Activated naive CD8-positive, alpha-beta T cell treated with anti-CD3 and anti-CD28 coated beads for 36 hours (primary cell): ENCODE data around the gene SUCLA2. TPM values are rescaled to one million over a fixed set of nuclear protein-coding genes. Genes with fewer than 3 reads are reported as not detected.

Experiments used
- DNase-seq: peaks from one replicate; pipeline ENCODE4 v3.0.0; 2021
- H3K27ac Mint-ChIP-seq: one replicate; pipeline ENCODE4 v1.8.0; 2022; ENCODE audit warnings: mild to moderate bottlenecking, moderate library complexity, mixed read lengths
- H3K27me3 Mint-ChIP-seq: one replicate; pipeline ENCODE4 v1.8.0; 2022; ENCODE audit warnings: mild to moderate bottlenecking, mixed read lengths
- H3K36me3 Mint-ChIP-seq: one replicate; pipeline ENCODE4 v1.8.0; 2021; ENCODE audit warnings: mild to moderate bottlenecking, mixed read lengths
- H3K4me1 Mint-ChIP-seq: one replicate; pipeline ENCODE4 v1.8.0; 2021; ENCODE audit warnings: mixed read lengths
- H3K4me3 Mint-ChIP-seq: one replicate; pipeline ENCODE4 v1.8.0; 2022; ENCODE audit warnings: mild to moderate bottlenecking, moderate library complexity, mixed read lengths
- H3K9me3 Mint-ChIP-seq: one replicate; pipeline ENCODE4 v1.8.0; 2022; ENCODE audit warnings: mixed read lengths
- total RNA-seq, 2 experiments: library from RNA; stranded (reverse); gene quantifications; one replicate each; pipeline ENCODE4 v1.2.3, GENCODE V29; 2021

SUCLA2 gene
- total RNA-seq, 2 experiments from 2014 or later = 51.1 to 51.7 TPM

DNA sequence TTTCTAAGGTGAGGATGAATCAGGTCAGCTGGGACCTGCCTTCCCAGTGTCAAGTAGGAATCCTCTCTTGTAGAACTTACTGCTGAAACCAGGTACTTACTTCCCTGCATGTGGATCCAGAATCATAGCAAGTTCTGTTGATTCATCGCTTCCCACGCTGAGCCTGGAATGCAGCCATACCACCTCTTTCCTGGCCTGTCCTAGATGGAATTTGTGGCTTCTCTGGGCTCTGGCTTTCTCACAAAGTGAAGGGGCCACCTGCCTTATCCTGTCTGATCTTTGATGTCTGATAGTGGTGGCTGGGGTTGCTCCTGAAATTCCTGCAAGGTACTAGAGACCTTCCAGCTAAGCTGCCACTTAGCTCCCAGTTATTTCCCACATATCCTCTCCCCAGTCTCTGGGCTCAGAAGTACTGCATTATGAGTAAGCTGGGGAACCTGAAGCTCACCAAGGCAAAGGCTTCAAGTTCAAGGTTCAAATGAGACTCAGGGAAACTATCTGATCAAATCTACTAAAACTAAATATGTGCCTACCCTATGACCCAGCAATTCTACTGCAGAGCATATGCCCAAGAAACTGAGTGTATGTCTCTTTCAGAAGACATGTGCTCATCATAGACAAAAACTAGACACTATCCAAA is 103.5 kb downstream of the SUCLA2 start:
- peaks cover 13% of the 10 kb centered on the region for H3K36me3 Mint-ChIP-seq
- DNase-seq = no peak
- H3K27ac Mint-ChIP-seq = no peak overlapping the region
- no peak overlapping the region for H3K4me3 Mint-ChIP-seq
- no peaks in the 10 kb centered on the region for H3K27me3 Mint-ChIP-seq
- no peaks in the 10 kb centered on the region for H3K4me1 Mint-ChIP-seq
- no peaks in the 10 kb centered on the region for H3K9me3 Mint-ChIP-seq

- no peak overlapping the region for H3K27ac Mint-ChIP-seq
- no peaks in the 10 kb centered on the region for H3K27me3 Mint-ChIP-seq
- H3K4me1 Mint-ChIP-seq = no peaks in the 10 kb centered on the region
- no peak for DNase-seq
- no peak overlapping the region for H3K4me3 Mint-ChIP-seq
- no peaks in the 10 kb centered on the region for H3K9me3 Mint-ChIP-seq
- peaks cover 13% of the 10 kb centered on the region for H3K36me3 Mint-ChIP-seq
Observed at GRCh38 chr13:47896546-47896945, 104.5 kb downstream of the SUCLA2 start.

GRCh38 chr13:47896111-47896510 is 105.0 kb downstream of the SUCLA2 start:
- Mint-ChIP-seq H3K27me3 (no peaks in the 10 kb centered on the region), H3K9me3 (no peaks in the 10 kb centered on the region), H3K4me1 (no peaks in the 10 kb centered on the region), H3K36me3 (peaks cover 13% of the 10 kb centered on the region), H3K4me3 (no peak overlapping the region), H3K27ac (no peak overlapping the region)
- no peak for DNase-seq

DNA sequence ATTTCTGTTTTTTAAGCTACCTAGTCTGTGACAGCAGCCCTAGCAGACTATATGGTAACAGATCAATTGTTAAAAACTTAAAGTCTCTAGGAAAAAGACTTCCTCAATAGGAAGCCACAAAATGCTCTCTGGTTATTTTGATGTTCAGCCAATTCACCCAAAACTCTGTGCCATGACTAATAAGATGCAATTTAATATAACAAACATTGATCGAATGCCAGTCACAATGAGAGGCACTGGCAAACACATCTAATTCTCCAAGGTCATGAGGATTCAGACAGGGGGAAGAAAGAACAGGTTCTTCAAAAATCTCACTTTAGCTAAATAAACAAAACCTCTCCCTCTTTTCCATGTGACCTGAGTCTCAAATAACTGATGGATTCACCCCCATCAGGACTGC is 107.5 kb downstream of the SUCLA2 start:
- no peak overlapping the region for H3K27ac Mint-ChIP-seq

More for the DNA sequence above, 107.5 kb downstream of the SUCLA2 start:
- peaks cover 2% of the 10 kb centered on the region for H3K36me3 Mint-ChIP-seq
- DNase-seq = no peak
- no peaks in the 10 kb centered on the region for H3K27me3 Mint-ChIP-seq
- peaks cover 8% of the 10 kb centered on the region for H3K4me1 Mint-ChIP-seq
- H3K4me3 Mint-ChIP-seq = no peak overlapping the region
- no peaks in the 10 kb centered on the region for H3K9me3 Mint-ChIP-seq

Other genes with a start within 250 kb of the SUCLA2 start
- gene NUDT15, start 36.5 kb upstream of the SUCLA2 start, total RNA-seq = 10 to 100 TPM; 24.5 to 26.5 TPM
- 10 to 100 TPM; 66.3 to 66.8 TPM for gene MED4, start 93.8 kb upstream of the SUCLA2 start, total RNA-seq
- gene ITM2B, start 231.9 kb upstream of the SUCLA2 start, total RNA-seq = 10 to 100 TPM; 90.7 to 95.9 TPM